ENCODE measurements around the gene RPL14.
A peak's percentile ranks its signal among the peaks of the same experiment; 100 is the strongest.

Gene RPL14

GRCh38 chr3:40456940-40457823, at the start of gene RPL14:
TSS of gene RPL14 (plus strand) at chr3:40457339. CDS start at chr3:40457472, 133 bp downstream.
- peak within 1 kb of the TSS; percentile 81 for H3K27ac ChIP-seq
- TF ChIP-seq CTCF (IDR thresholded peaks at IDR 0.05) (no peak), ZFX (IDR thresholded peaks at IDR 0.05; ENCODE audit: borderline replicate concordance) (0 out of 2 replicates have a peak, but pooled peaks have one; percentile 38)

- H3K27ac ChIP-seq, result no peak overlapping the region
- TF ChIP-seq ZFX (IDR thresholded peaks at IDR 0.05; ENCODE audit: borderline replicate concordance) (no peak), CTCF (IDR thresholded peaks at IDR 0.05) (no peak)
Observed at GRCh38 chr3:40407611-40408010, 49.5 kb upstream of the RPL14 start.

DNA sequence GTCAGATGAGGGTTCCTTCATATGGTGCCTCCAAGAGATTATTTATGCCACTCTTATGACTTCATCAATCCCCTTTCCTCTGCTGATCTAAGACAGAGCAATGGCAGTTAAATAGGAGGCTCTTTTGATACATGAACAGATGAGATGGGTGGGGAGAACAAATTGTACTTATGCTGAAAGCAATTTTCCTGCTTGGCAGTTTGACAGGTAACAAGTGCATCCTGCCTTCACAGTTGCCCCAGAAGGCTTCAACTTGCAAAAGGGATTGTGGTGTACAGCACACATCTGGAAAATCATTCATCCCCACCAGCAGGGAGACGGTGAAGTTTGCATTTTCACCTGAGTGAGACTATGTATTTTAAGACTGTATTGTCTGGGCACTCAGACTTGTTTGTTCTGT, 42.9 kb upstream of the RPL14 start:
- TF ChIP-seq CTCF (IDR thresholded peaks at IDR 0.05), result no peak
- TF ChIP-seq ZFX (IDR thresholded peaks at IDR 0.05; ENCODE audit: borderline replicate concordance), result no peak
- H3K27ac ChIP-seq, result peak overlapping the region; percentile 5; the same call in 1 of the 2 replicates

GRCh38 chr3:40417845-40418543, 39.1 kb upstream of the RPL14 start:
- peak overlapping the region; percentile 32 for H3K27ac ChIP-seq

GRCh38 chr3:40422861-40423260, 34.3 kb upstream of the RPL14 start:
- H3K27ac ChIP-seq, result no peak overlapping the region
- TF ChIP-seq ZFX (IDR thresholded peaks at IDR 0.05; ENCODE audit: borderline replicate concordance) (no peak), CTCF (IDR thresholded peaks at IDR 0.05) (no peak)

More at GRCh38 chr3:40417845-40418543, 39.1 kb upstream of the RPL14 start:
- TF ChIP-seq CTCF (IDR thresholded peaks at IDR 0.05), result no peak

GRCh38 chr3:40427045-40427669, 30.0 kb upstream of the RPL14 start:
- TF ChIP-seq CTCF (IDR thresholded peaks at IDR 0.05) (no peak), ZFX (IDR thresholded peaks at IDR 0.05; ENCODE audit: borderline replicate concordance) (no peak)
- H3K27ac ChIP-seq, result no peak overlapping the region

Data from 22Rv1 (cell line).